Activated T-helper 1 cell treated with anti-CD3 and anti-CD28 coated beads, Interleukin-12 subunit alpha, Interleukin-12 subunit beta, Interleukin-2, Interleukin-4 antibody, amounts not matched to agents 30 ng/mL and 10 ng/mL and 1 ng/mL, durations not matched to agents 14 hours and 24 hours and 36 hours (primary cell): ENCODE results near the gene KCNMA1. TPM values are rescaled to one million over a fixed set of nuclear protein-coding genes. Genes with fewer than 3 reads are reported as not detected.
"Not testable (repeated sequence)": the region's sequence is repeated elsewhere in the genome, so short reads cannot be mapped to it uniquely, and the experiment has no call there.

Experiments
- DNase-seq: peaks from one replicate; pipeline ENCODE4 v3.0.0; 2021; ENCODE audit warnings: low spot score
- H3K27ac Mint-ChIP-seq: one replicate; pipeline ENCODE4 v1.8.0; 2021; ENCODE audit warnings: mild to moderate bottlenecking, mixed read lengths
- H3K27me3 Mint-ChIP-seq: one replicate; pipeline ENCODE4 v1.8.0; 2022; ENCODE audit warnings: mild to moderate bottlenecking, moderate library complexity, mixed read lengths; ENCODE audit not compliant: insufficient read depth
- H3K36me3 Mint-ChIP-seq: one replicate; pipeline ENCODE4 v1.8.0; 2021; ENCODE audit warnings: low read depth, mixed read lengths
- H3K4me1 Mint-ChIP-seq: one replicate; pipeline ENCODE4 v1.8.0; 2021; ENCODE audit warnings: low read depth, mixed read lengths
- H3K4me3 Mint-ChIP-seq: one replicate; pipeline ENCODE4 v1.8.0; 2021; ENCODE audit warnings: mild to moderate bottlenecking, moderate library complexity, mixed read lengths
- H3K9me3 Mint-ChIP-seq: one replicate; pipeline ENCODE4 v1.8.0; 2021; ENCODE audit warnings: mixed read lengths
- intact Hi-C: fragments of 100-400 bp; cut with micrococcal nuclease; formaldehyde crosslinking; loops from one replicate; pipeline ENCODE4 v1.15.1; 2024
- total RNA-seq: library from RNA; stranded (reverse); gene quantifications from 2 replicates; pipeline ENCODE4 v1.2.3, GENCODE V29; 2022

The KCNMA1 gene
- total RNA-seq, 1 donor from 2014 or later: not detected

GRCh38 chr10:77348082-77348481, 289.5 kb downstream of the KCNMA1 start:
- H3K9me3 Mint-ChIP-seq: no peaks in the 10 kb centered on the region
- H3K27me3 Mint-ChIP-seq: no peaks in the 10 kb centered on the region
- intact Hi-C loops: no loop called here
- H3K27ac Mint-ChIP-seq: no peak overlapping the region
- H3K4me1 Mint-ChIP-seq: no peaks in the 10 kb centered on the region
- no peak for DNase-seq
- H3K4me3 Mint-ChIP-seq: no peak overlapping the region
- H3K36me3 Mint-ChIP-seq: no peaks in the 10 kb centered on the region

DNA sequence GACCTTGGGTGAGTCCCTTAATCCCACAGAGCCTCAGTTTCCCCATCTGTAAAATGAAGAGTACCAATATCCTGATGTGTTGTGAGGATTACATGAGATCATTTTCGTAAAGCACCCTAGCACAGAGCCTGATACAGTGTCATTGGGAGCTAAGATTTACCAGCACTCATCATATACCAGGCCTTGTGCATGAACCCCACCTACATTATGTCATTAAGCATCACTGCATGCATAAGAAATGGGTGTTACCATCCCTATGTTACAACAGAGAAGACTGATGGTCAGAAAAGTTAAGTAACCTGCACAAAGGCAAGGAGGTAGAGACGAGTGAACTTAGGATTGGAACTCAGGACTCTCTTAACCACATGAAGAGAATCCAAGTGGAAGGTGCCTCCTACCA, 290.6 kb downstream of the KCNMA1 start:
- no peaks in the 10 kb centered on the region for H3K27me3 Mint-ChIP-seq
- DNase-seq: no peak
- H3K36me3 Mint-ChIP-seq: no peaks in the 10 kb centered on the region
- no peaks in the 10 kb centered on the region for H3K9me3 Mint-ChIP-seq
- no peak overlapping the region for H3K4me3 Mint-ChIP-seq
- no peak overlapping the region for H3K27ac Mint-ChIP-seq
- no peaks in the 10 kb centered on the region for H3K4me1 Mint-ChIP-seq
- intact Hi-C loops: no loop called here

DNA sequence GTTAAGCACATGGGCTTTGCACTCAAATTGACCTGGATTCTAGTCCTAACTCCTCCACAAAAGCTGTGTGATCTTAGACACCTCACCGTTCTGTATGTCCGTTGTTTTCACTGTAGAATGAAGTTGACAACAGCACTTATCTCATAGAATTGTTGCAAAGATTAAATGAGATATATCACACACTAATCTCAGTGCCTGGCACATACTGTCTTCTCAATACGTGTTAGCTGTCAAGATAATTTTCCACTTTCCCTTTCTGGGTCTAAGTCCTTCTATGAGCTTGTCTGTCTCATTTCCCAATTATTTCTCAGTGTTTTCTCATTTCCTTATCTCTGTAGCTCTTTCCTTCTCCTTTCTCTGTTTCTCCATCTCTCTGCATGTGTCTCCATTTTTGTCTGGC, 296.6 kb downstream of the KCNMA1 start:
- Mint-ChIP-seq H3K4me1 (no peaks in the 10 kb centered on the region), H3K36me3 (no peaks in the 10 kb centered on the region), H3K27me3 (no peaks in the 10 kb centered on the region), H3K4me3 (no peak overlapping the region), H3K27ac (no peak overlapping the region), H3K9me3 (no peaks in the 10 kb centered on the region)
- DNase-seq: no peak
- intact Hi-C loops: no loop called here

DNA sequence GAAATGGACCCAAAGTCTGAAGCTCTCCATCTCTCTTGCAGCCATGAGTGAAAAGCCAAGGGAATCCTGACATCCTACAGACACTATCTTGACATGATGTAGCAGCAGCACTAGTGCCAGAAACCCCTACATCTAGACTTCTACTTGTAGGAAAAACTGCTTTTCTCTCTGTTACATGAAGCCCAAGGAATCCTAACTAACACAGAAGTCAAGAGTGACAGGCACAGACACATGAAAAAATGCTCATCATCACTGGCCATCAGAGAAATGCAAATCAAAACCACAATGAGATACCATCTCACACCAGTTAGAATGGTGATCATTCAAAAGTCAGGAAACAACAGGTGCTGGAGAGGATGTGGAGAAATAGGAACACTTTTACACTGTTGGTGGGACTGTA, 297.7 kb downstream of the KCNMA1 start:
- H3K4me3 Mint-ChIP-seq, H3K27ac Mint-ChIP-seq, H3K4me1 Mint-ChIP-seq, DNase-seq, H3K36me3 Mint-ChIP-seq, intact Hi-C loops, H3K9me3 Mint-ChIP-seq, H3K27me3 Mint-ChIP-seq: not testable (repeated sequence)

DNA sequence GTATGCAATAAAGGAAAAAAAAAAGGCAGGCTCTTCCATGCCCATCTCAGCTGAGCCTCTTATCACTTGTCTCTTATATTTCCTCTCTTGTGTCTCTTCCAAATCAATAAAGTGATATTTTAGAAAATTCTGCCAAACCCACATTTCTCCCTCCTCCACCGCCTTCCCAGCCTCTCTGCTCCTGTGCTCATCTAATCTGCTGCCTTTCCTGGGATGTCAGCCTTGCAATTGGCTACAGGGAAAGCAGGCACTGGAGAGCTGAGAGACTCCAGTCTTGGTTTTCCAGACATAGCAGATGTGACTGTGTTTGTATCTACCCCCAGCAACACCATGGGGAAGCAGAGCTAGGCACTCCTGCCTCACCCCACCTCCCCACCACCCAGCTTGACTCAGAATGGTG, 298.4 kb downstream of the KCNMA1 start:
- no peak for DNase-seq
- Mint-ChIP-seq H3K36me3 (no peaks in the 10 kb centered on the region), H3K27ac (no peak overlapping the region), H3K4me1 (no peaks in the 10 kb centered on the region), H3K9me3 (no peaks in the 10 kb centered on the region), H3K4me3 (no peak overlapping the region), H3K27me3 (no peaks in the 10 kb centered on the region)
- intact Hi-C loops: no loop called here

- Mint-ChIP-seq H3K4me1 (no peaks in the 10 kb centered on the region), H3K4me3 (no peak overlapping the region), H3K27me3 (peaks cover 1% of the 10 kb centered on the region), H3K9me3 (no peaks in the 10 kb centered on the region), H3K27ac (no peak overlapping the region), H3K36me3 (no peaks in the 10 kb centered on the region)
- DNase-seq: no peak
- intact Hi-C loops: no loop called here
Measured at GRCh38 chr10:77338143-77338542, 299.5 kb downstream of the KCNMA1 start.

DNA sequence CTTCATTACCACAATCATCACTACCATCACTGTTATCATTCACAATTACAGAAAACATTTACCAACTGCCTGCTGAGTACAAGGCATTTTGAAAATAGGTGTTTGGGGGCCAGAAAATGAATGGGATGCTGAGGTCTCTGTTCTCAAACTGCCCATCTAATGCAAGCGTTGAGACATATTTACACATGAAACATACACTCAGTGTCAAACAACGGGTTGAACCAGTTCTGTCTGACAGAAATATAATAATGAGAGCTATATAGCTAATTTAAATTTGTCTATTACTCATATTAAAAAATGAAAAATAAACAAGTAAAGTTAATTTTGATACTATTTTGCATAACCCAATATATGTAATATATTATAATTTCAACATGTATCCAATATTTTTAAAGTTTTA, 303.1 kb downstream of the KCNMA1 start:
- H3K4me3 Mint-ChIP-seq: no peak overlapping the region
- no peaks in the 10 kb centered on the region for H3K4me1 Mint-ChIP-seq
- no peak overlapping the region for H3K27ac Mint-ChIP-seq
- no peaks in the 10 kb centered on the region for H3K9me3 Mint-ChIP-seq
- intact Hi-C loops: no loop called here
- no peak for DNase-seq
- peaks cover 3% of the 10 kb centered on the region for H3K27me3 Mint-ChIP-seq
- no peaks in the 10 kb centered on the region for H3K36me3 Mint-ChIP-seq

GRCh38 chr10:77333610-77334340, 303.8 kb downstream of the KCNMA1 start:
- no peak overlapping the region for H3K27ac Mint-ChIP-seq
- H3K9me3 Mint-ChIP-seq: no peaks in the 10 kb centered on the region

DNA sequence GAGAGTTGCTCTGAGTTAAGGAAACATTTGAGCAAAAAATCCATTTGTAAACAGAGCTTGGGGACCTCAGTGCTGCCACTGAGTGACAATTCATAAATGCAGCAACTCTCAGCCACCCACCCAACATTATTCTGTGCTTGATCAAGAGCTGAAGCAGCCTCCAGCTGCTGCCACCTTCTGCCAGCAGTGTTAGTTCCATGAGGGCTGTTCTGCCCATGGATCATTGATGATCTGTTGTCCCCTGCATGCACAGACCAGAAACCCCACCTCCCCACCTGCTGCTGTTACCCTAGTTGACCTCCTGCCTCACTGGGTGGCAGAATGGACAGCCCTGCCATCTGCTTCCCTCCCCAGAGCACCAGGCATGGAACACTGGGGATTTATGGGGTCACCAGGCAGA, 305.4 kb downstream of the KCNMA1 start:
- Mint-ChIP-seq H3K27me3 (peaks cover 3% of the 10 kb centered on the region), H3K4me1 (no peaks in the 10 kb centered on the region), H3K4me3 (no peak overlapping the region), H3K9me3 (no peaks in the 10 kb centered on the region), H3K36me3 (no peaks in the 10 kb centered on the region), H3K27ac (no peak overlapping the region)
- intact Hi-C loops: no loop called here
- DNase-seq: no peak

More at GRCh38 chr10:77333610-77334340, 303.8 kb downstream of the KCNMA1 start:
- Mint-ChIP-seq H3K4me3 (no peak overlapping the region), H3K36me3 (no peaks in the 10 kb centered on the region), H3K4me1 (no peaks in the 10 kb centered on the region), H3K27me3 (peaks cover 3% of the 10 kb centered on the region)
- no peak for DNase-seq
- intact Hi-C loops: no loop called here

DNA sequence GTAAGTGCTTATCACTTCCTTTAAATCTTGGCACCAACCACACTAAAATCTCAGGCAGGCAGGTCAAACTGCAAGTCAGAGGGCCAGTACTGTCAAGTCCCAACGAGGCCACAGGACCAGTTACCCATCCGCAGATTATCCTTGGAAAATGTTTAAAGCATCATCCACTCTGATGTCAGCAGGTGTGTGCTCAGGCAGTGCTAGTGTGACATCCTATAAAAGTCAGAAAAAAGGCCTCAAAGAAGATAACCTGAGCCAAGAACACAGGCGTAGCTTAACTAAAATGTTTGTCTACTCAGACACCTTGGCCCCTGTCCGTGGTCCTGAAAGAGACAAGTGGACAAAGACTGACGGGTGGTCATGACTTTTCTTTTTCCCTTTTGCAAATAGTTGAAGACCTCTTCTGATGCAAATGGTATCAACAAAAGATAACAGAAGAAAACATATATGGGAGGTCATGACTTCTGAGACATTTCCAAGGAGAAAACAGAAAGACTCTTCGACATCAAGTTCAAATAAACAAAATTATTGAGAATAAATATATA, 309.3 kb downstream of the KCNMA1 start:
- DNase-seq: no peak
- H3K27me3 Mint-ChIP-seq: peaks cover 3% of the 10 kb centered on the region
- no peaks in the 10 kb centered on the region for H3K9me3 Mint-ChIP-seq
- no peak overlapping the region for H3K27ac Mint-ChIP-seq
- no peak overlapping the region for H3K4me3 Mint-ChIP-seq
- no peaks in the 10 kb centered on the region for H3K36me3 Mint-ChIP-seq
- intact Hi-C loops: no loop called here
- H3K4me1 Mint-ChIP-seq: no peaks in the 10 kb centered on the region

GRCh38 chr10:77325233-77325537, 312.4 kb downstream of the KCNMA1 start:
- no peaks in the 10 kb centered on the region for H3K27me3 Mint-ChIP-seq
- no peaks in the 10 kb centered on the region for H3K36me3 Mint-ChIP-seq
- DNase-seq: no peak
- H3K4me3 Mint-ChIP-seq: no peak overlapping the region
- H3K4me1 Mint-ChIP-seq: no peaks in the 10 kb centered on the region
- no peak overlapping the region for H3K27ac Mint-ChIP-seq
- intact Hi-C loops: no loop called here
- no peaks in the 10 kb centered on the region for H3K9me3 Mint-ChIP-seq

DNA sequence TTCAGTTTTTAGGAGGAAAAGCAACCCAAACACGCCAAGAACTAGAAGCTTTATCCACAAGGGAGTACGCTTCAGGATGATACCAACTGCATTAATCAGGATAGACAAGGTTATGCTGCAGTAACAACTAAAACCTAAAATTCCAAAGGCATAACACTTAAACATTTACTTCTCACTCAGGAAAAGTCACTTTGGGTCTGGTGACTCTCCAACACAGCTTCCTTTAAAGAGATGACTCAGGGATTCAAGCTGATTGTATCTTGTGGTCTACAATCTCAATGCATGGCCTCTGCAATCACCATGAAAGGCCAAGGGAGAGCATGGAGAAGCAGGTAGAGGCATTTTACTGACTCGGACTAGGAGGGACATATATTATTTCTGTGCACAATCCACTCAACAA, 315.8 kb downstream of the KCNMA1 start:
- Mint-ChIP-seq H3K4me1 (no peaks in the 10 kb centered on the region), H3K27ac (no peak overlapping the region), H3K9me3 (no peaks in the 10 kb centered on the region), H3K36me3 (no peaks in the 10 kb centered on the region), H3K4me3 (no peak overlapping the region), H3K27me3 (no peaks in the 10 kb centered on the region)
- no peak for DNase-seq
- intact Hi-C loops: no loop called here

- intact Hi-C loops: no loop called here
- H3K9me3 Mint-ChIP-seq: no peaks in the 10 kb centered on the region
- no peak for DNase-seq
- no peaks in the 10 kb centered on the region for H3K4me1 Mint-ChIP-seq
- H3K27me3 Mint-ChIP-seq: no peaks in the 10 kb centered on the region
- H3K4me3 Mint-ChIP-seq: no peak overlapping the region
- H3K27ac Mint-ChIP-seq: no peak overlapping the region
- no peaks in the 10 kb centered on the region for H3K36me3 Mint-ChIP-seq
Measured at GRCh38 chr10:77320971-77321471, 316.6 kb downstream of the KCNMA1 start.

GRCh38 chr10:77319557-77319956, 318.1 kb downstream of the KCNMA1 start:
- no peaks in the 10 kb centered on the region for H3K36me3 Mint-ChIP-seq
- intact Hi-C loops: no loop called here
- no peak overlapping the region for H3K27ac Mint-ChIP-seq
- no peaks in the 10 kb centered on the region for H3K4me1 Mint-ChIP-seq
- DNase-seq: no peak
- H3K27me3 Mint-ChIP-seq: no peaks in the 10 kb centered on the region
- no peak overlapping the region for H3K4me3 Mint-ChIP-seq
- H3K9me3 Mint-ChIP-seq: no peaks in the 10 kb centered on the region
